HG03378 (cell line): ENCODE data around the gene CHST2.

Experiments
- ATAC-seq: cut with Tn5 transposase; IDR thresholded peaks from one replicate; pipeline ENCODE4 v1.9.1; 2021; ENCODE audit warnings: mild to moderate bottlenecking, moderate library complexity; ENCODE audit not compliant: unreplicated experiment

Gene CHST2

GRCh38 chr3:143128227-143128955, 8.8 kb downstream of the CHST2 start:
- no peak for ATAC-seq

GRCh38 chr3:143132246-143132980, 12.8 kb downstream of the CHST2 start:
- no peak for ATAC-seq

- ATAC-seq: no peak
Measured at GRCh38 chr3:143134471-143134870, 14.9 kb downstream of the CHST2 start.

GRCh38 chr3:143135150-143135549, 15.6 kb downstream of the CHST2 start:
- ATAC-seq: no peak

GRCh38 chr3:143137435-143138036, 18.0 kb downstream of the CHST2 start:
- no peak for ATAC-seq

- no peak for ATAC-seq
Measured at GRCh38 chr3:143138953-143139352, 19.4 kb downstream of the CHST2 start.

GRCh38 chr3:143139762-143140161, 20.2 kb downstream of the CHST2 start:
- no peak for ATAC-seq

- ATAC-seq: no peak
Measured at GRCh38 chr3:143140550-143140949, 21.0 kb downstream of the CHST2 start.

- no peak for ATAC-seq
Measured at GRCh38 chr3:143142354-143142753, 22.8 kb downstream of the CHST2 start.

- no peak for ATAC-seq
Measured at GRCh38 chr3:143145906-143146305, 26.3 kb downstream of the CHST2 start.

GRCh38 chr3:143146486-143147274, 27.1 kb downstream of the CHST2 start:
- no peak for ATAC-seq

GRCh38 chr3:143147707-143148106, 28.1 kb downstream of the CHST2 start:
- no peak for ATAC-seq

GRCh38 chr3:143150071-143150470, 30.5 kb downstream of the CHST2 start:
- ATAC-seq: no peak

GRCh38 chr3:143151004-143151731, 31.6 kb downstream of the CHST2 start:
- ATAC-seq: no peak

GRCh38 chr3:143152043-143152442, 32.5 kb downstream of the CHST2 start:
- no peak for ATAC-seq

- no peak for ATAC-seq
Measured at GRCh38 chr3:143155756-143156155, 36.2 kb downstream of the CHST2 start.

GRCh38 chr3:143158014-143158988, 38.7 kb downstream of the CHST2 start:
- ATAC-seq: peak; percentile 81

- no peak for ATAC-seq
Measured at GRCh38 chr3:143160437-143160836, 40.9 kb downstream of the CHST2 start.

GRCh38 chr3:143163562-143164100, 44.1 kb downstream of the CHST2 start:
- no peak for ATAC-seq
